Thymus (tissue), 11 donors: ENCODE results near the gene SETD7. TPM values are rescaled to one million over a fixed set of nuclear protein-coding genes. Genes with fewer than 3 reads are reported as not detected.

Experiments used
- DNase-seq, 9 donors: peaks; one replicate each; pipeline ENCODE4 v3.0.0-alpha.2; 2013; ENCODE audit warnings: low spot score in 9 of 9, low read depth in 6 of 9, missing footprints in 1 of 9
- H3K27ac ChIP-seq, 2 donors: one replicate each; pipeline ENCODE4 v1.5.1; 2013; ENCODE audit warnings: control low read depth in 1 of 2, low read depth in 1 of 2, low read length in 1 of 2, mild to moderate bottlenecking in 1 of 2, moderate library complexity in 1 of 2
- H3K27me3 ChIP-seq, 2 donors: one replicate each; pipeline ENCODE4 v1.5.1; 2013; ENCODE audit warnings: low read length in 1 of 2; ENCODE audit not compliant: control insufficient read depth in 2 of 2, insufficient read depth in 1 of 2
- H3K36me3 ChIP-seq, 2 donors: one replicate each; pipeline ENCODE4 v1.5.1; 2013; ENCODE audit warnings: low read length in 1 of 2, mild to moderate bottlenecking in 1 of 2, moderate library complexity in 1 of 2; ENCODE audit not compliant: control insufficient read depth in 2 of 2, insufficient read depth in 2 of 2
- H3K4me1 ChIP-seq, 2 donors: one replicate each; pipeline ENCODE4 v1.5.1; 2013; ENCODE audit warnings: low read length in 2 of 2; ENCODE audit not compliant: control insufficient read depth in 2 of 2, insufficient read depth in 2 of 2
- H3K4me3 ChIP-seq, 2 donors: one replicate each; pipeline ENCODE4 v1.5.1; 2013; ENCODE audit warnings: low read length in 2 of 2, control low read depth in 1 of 2, mild to moderate bottlenecking in 1 of 2
- H3K9me3 ChIP-seq, 2 donors: one replicate each; pipeline ENCODE4 v1.5.1; 2013; ENCODE audit warnings: low read length in 1 of 2, mild to moderate bottlenecking in 1 of 2; ENCODE audit not compliant: control insufficient read depth in 2 of 2, insufficient read depth in 1 of 2
- WGBS: extraction: QIAGEN DNeasy Blood & Tissue Kit; methylation state at CpG from one replicate; pipeline ENCODE4 v1.1.7; 2013; 5-methylcytosine and 5-hydroxymethylcytosine counted together
- polyA plus RNA-seq: library from polyadenylated mRNA; stranded (reverse); fragments of 200-250 nt; gene quantifications from one replicate; pipeline ENCODE4 v1.2.3, GENCODE V29; 2013
- total RNA-seq: library from RNA; stranded (reverse); fragments of 120-200 nt; gene quantifications from one replicate; pipeline ENCODE4 v1.2.4, GENCODE V29; 2013
- donor health status: healthy.

Gene SETD7
- total and polyA plus RNA-seq, 2 donors = 6.0 to 15.6 TPM

- 94% methylated on average over 3 of the region's 3 CpGs for WGBS
- Histone ChIP-seq H3K36me3 (no peaks in the 10 kb centered on the region), H3K27me3 (peaks cover 0 to 18% of the 10 kb centered on the region in 2 donors), H3K4me3 (no peak overlapping the region), H3K27ac (no peak overlapping the region), H3K4me1 (peaks cover 0 to 6% of the 10 kb centered on the region in 2 donors), H3K9me3 (no peaks in the 10 kb centered on the region)
- DNase-seq = no peak
These were observed 6.8 kb upstream of the SETD7 start for GRCh38 chr4:139562839-139563238.

- Histone ChIP-seq H3K27me3 (peaks cover 3 to 25% of the 10 kb centered on the region in 2 donors), H3K9me3 (peaks cover 0 to 4% of the 10 kb centered on the region in 2 donors), H3K4me1 (peaks cover 2 to 12% of the 10 kb centered on the region in 2 donors), H3K27ac (no peak overlapping the region), H3K4me3 (no peak overlapping the region), H3K36me3 (no peaks in the 10 kb centered on the region)
- DNase-seq = no peak
- 97% methylated on average over 3 of the region's 3 CpGs for WGBS
These were observed 6.2 kb upstream of the SETD7 start for GRCh38 chr4:139562067-139562684.

GRCh38 chr4:139560406-139561104 is 4.5 kb upstream of the SETD7 start:
- H3K4me3 ChIP-seq = no peak overlapping the region

GRCh38 chr4:139559687-139560086 is 3.7 kb upstream of the SETD7 start:
- 95% methylated on average over 6 of the region's 6 CpGs for WGBS
- Histone ChIP-seq H3K9me3 (peaks cover 0 to 9% of the 10 kb centered on the region in 2 donors), H3K27ac (no peak overlapping the region), H3K4me3 (no peak overlapping the region), H3K36me3 (no peaks in the 10 kb centered on the region), H3K4me1 (peaks cover 6 to 24% of the 10 kb centered on the region in 2 donors), H3K27me3 (peaks cover 3 to 45% of the 10 kb centered on the region in 2 donors)
- no peak for DNase-seq

More at GRCh38 chr4:139560406-139561104, 4.5 kb upstream of the SETD7 start:
- no peak overlapping the region for H3K27ac ChIP-seq
- no peaks in the 10 kb centered on the region for H3K36me3 ChIP-seq
- H3K9me3 ChIP-seq = peaks cover 0 to 9% of the 10 kb centered on the region in 2 donors
- DNase-seq = peak in 1 of 9 donors; percentile 31
- 86% methylated on average over 6 of the region's 6 CpGs for WGBS
- H3K4me1 ChIP-seq = peaks cover 6 to 24% of the 10 kb centered on the region in 2 donors
- H3K27me3 ChIP-seq = peaks cover 3 to 40% of the 10 kb centered on the region in 2 donors

GRCh38 chr4:139559089-139559479 is 3.1 kb upstream of the SETD7 start:
- no peaks in the 10 kb centered on the region for H3K36me3 ChIP-seq
- no peak overlapping the region for H3K27ac ChIP-seq
- peaks cover 3 to 45% of the 10 kb centered on the region in 2 donors for H3K27me3 ChIP-seq
- 92% methylated on average over 5 of the region's 5 CpGs for WGBS
- H3K4me1 ChIP-seq = peaks cover 6 to 24% of the 10 kb centered on the region in 2 donors
- H3K4me3 ChIP-seq = no peak overlapping the region
- no peak for DNase-seq
- peaks cover 0 to 9% of the 10 kb centered on the region in 2 donors for H3K9me3 ChIP-seq

GRCh38 chr4:139558235-139559088 is 2.4 kb upstream of the SETD7 start:
- Histone ChIP-seq H3K9me3 (peaks cover 0 to 9% of the 10 kb centered on the region in 2 donors), H3K36me3 (no peaks in the 10 kb centered on the region), H3K27ac (no peak overlapping the region), H3K4me1 (peaks cover 6 to 24% of the 10 kb centered on the region in 2 donors), H3K4me3 (no peak overlapping the region), H3K27me3 (peaks cover 3 to 45% of the 10 kb centered on the region in 2 donors)
- no peak for DNase-seq
- WGBS = 93% methylated on average over 12 of the region's 12 CpGs

GRCh38 chr4:139557556-139558110 is 1.6 kb upstream of the SETD7 start:
- WGBS = 41% methylated on average over 3 of the region's 3 CpGs
- H3K27me3 ChIP-seq = peaks cover 3 to 45% of the 10 kb centered on the region in 2 donors
- H3K36me3 ChIP-seq = no peaks in the 10 kb centered on the region
- DNase-seq = no peak
- peak overlapping the region in 1 of 2 donors; percentile 78 for H3K4me3 ChIP-seq
- H3K27ac ChIP-seq = no peak overlapping the region
- peaks cover 0 to 9% of the 10 kb centered on the region in 2 donors for H3K9me3 ChIP-seq
- peaks cover 6 to 24% of the 10 kb centered on the region in 2 donors for H3K4me1 ChIP-seq

GRCh38 chr4:139556724-139557555 is 921 bp upstream of the SETD7 start:
- under 1% methylated on average over 58 of the region's 58 CpGs for WGBS
- H3K36me3 ChIP-seq = no peaks in the 10 kb centered on the region
- H3K27ac ChIP-seq = peak overlapping the region; percentile 74 to 93
- DNase-seq = peak in 6 of 9 donors; percentile 25 to 67 (median 41)
- peaks cover 0 to 9% of the 10 kb centered on the region in 2 donors for H3K9me3 ChIP-seq
- H3K4me3 ChIP-seq = peak overlapping the region; percentile 75 to 78
- H3K4me1 ChIP-seq = peaks cover 6 to 24% of the 10 kb centered on the region in 2 donors
- H3K27me3 ChIP-seq = peaks cover 3 to 45% of the 10 kb centered on the region in 2 donors
